ENCODE data around the gene SLC16A1.

SLC16A1 gene

GRCh38 chr1:112878321-112878720 is 77.7 kb downstream of the SLC16A1 start:
- no peak for DNase-seq

GRCh38 chr1:112877750-112878149 is 78.2 kb downstream of the SLC16A1 start:
- DNase-seq, result no peak

- DNase-seq, result no peak
Observed at GRCh38 chr1:112876315-112876714, 79.7 kb downstream of the SLC16A1 start.

- no peak for DNase-seq
Observed at GRCh38 chr1:112872551-112872962, 83.4 kb downstream of the SLC16A1 start.

- DNase-seq, result no peak
Observed at GRCh38 chr1:112870887-112871646, 84.9 kb downstream of the SLC16A1 start.

GRCh38 chr1:112869895-112870294 is 86.1 kb downstream of the SLC16A1 start:
- no peak for DNase-seq

GRCh38 chr1:112868191-112868590 is 87.8 kb downstream of the SLC16A1 start:
- no peak for DNase-seq

GRCh38 chr1:112866981-112867380 is 89.0 kb downstream of the SLC16A1 start:
- DNase-seq, result no peak

GRCh38 chr1:112866151-112866550 is 89.8 kb downstream of the SLC16A1 start:
- no peak for DNase-seq

GRCh38 chr1:112862753-112863426 is 93.1 kb downstream of the SLC16A1 start:
- no peak for DNase-seq
